Measurements from ENCODE around the gene POLR3K.

Gene POLR3K

GRCh38 chr16:71540-72401, 18.4 kb upstream of the POLR3K start (continued):
- TF ChIP-seq ZNF510 (tag by site-specific recombination; IDR thresholded peaks at IDR 0.05; ENCODE audit: insufficient replicate concordance) (no peak), PATZ1 (tag by site-specific recombination; IDR thresholded peaks at IDR 0.05) (peak; percentile 78), ZNF174 (tag by site-specific recombination; IDR thresholded peaks at IDR 0.05) (no peak), YY1 (tag by site-specific recombination; IDR thresholded peaks at IDR 0.05) (no peak), ZNF488 (tag by site-specific recombination; IDR thresholded peaks at IDR 0.05) (no peak), PBX3 (CRISPR knock-in tag; IDR thresholded peaks at IDR 0.05) (no peak), ATF2 (tag by site-specific recombination; IDR thresholded peaks at IDR 0.05; ENCODE audit: low read depth) (no peak), GLIS1 (tag by site-specific recombination; IDR thresholded peaks at IDR 0.05) (peak; percentile 99), ZNF513 (tag by site-specific recombination; IDR thresholded peaks at IDR 0.05) (no peak), ZNF354C (tag by site-specific recombination; IDR thresholded peaks at IDR 0.05; ENCODE audit: borderline replicate concordance, low read depth) (no peak), ZNF707 (tag by site-specific recombination; IDR thresholded peaks at IDR 0.05) (no peak), ZNF624 (tag by site-specific recombination; IDR thresholded peaks at IDR 0.05) (no peak), ZBTB49 (tag by site-specific recombination; IDR thresholded peaks at IDR 0.05; ENCODE audit: low read depth) (no peak), ZXDB (tag by site-specific recombination; IDR thresholded peaks at IDR 0.05) (0 out of 2 replicates have a peak, but pooled peaks have one; percentile 13), ZSCAN5A (tag by site-specific recombination; IDR thresholded peaks at IDR 0.05) (no peak), ZNF518A (tag by site-specific recombination; conservative IDR thresholded peaks at IDR 0.05; ENCODE audit: low read depth) (no peak), ZNF2 (tag by site-specific recombination; IDR thresholded peaks at IDR 0.05) (peak; percentile 37; the same call in 1 of the 2 replicates), BCL11A (tag by site-specific recombination; IDR thresholded peaks at IDR 0.05; ENCODE audit: low read depth) (no peak), KLF1 (tag by site-specific recombination; IDR thresholded peaks at IDR 0.05) (peak; percentile 13; the same call in 1 of the 2 replicates), ZBTB1 (tag by site-specific recombination; IDR thresholded peaks at IDR 0.05) (no peak), KLF8 (tag by site-specific recombination; IDR thresholded peaks at IDR 0.05) (peak; percentile 26; the same call in 1 of the 2 replicates), ZNF311 (tag by site-specific recombination; IDR thresholded peaks at IDR 0.05; ENCODE audit: borderline replicate concordance) (no peak)

Measured in HEK293 (cell line).